ENCODE data around the gene CALCA.

The CALCA gene

GRCh38 chr11:14980854-14981253 lies 8.7 kb upstream of the CALCA start:
- CTCF ChIA-PET, result no interaction called here

GRCh38 chr11:14977101-14977880 lies 5.1 kb upstream of the CALCA start:
- no peak overlapping the region for H3K27ac ChIP-seq
- ChIA-PET CTCF (no interaction called here), POLR2A (ENCODE audit: low non-redundant PET) (no interaction called here)
- TF ChIP-seq CTCF (conservative IDR thresholded peaks at IDR 0.05; ENCODE audit: low read depth), result no peak
- no peak for DNase-seq (ENCODE audit: low spot score)

More at GRCh38 chr11:14980854-14981253, 8.7 kb upstream of the CALCA start:
- POLR2A ChIA-PET (ENCODE audit: low non-redundant PET), result no interaction called here
- TF ChIP-seq CTCF (conservative IDR thresholded peaks at IDR 0.05; ENCODE audit: low read depth), result no peak
- H3K27ac ChIP-seq, result no peak overlapping the region
- no peak for DNase-seq (ENCODE audit: low spot score)

GRCh38 chr11:14975252-14975587 lies 3.1 kb upstream of the CALCA start:
- H3K27ac ChIP-seq, result no peak overlapping the region
- POLR2A ChIA-PET (ENCODE audit: low non-redundant PET), result no interaction called here
- CTCF ChIA-PET, result interaction anchor here (1.2 kb wide), 1 partner anchor 126 kb away, joined by 4 read pairs; no protein-coding TSS in a partner anchor
- TF ChIP-seq CTCF (conservative IDR thresholded peaks at IDR 0.05; ENCODE audit: low read depth), result no peak
- DNase-seq (ENCODE audit: low spot score), result no peak

GRCh38 chr11:14974515-14975251 lies 2.5 kb upstream of the CALCA start:
- TF ChIP-seq CTCF (conservative IDR thresholded peaks at IDR 0.05; ENCODE audit: low read depth), result no peak
- CTCF ChIA-PET, result interaction anchor here (0.6 kb wide), 2 partner anchors 33 to 79 kb away, joined by 3 read pairs; no protein-coding TSS in a partner anchor
- POLR2A ChIA-PET (ENCODE audit: low non-redundant PET), result no interaction called here
- H3K27ac ChIP-seq, result no peak overlapping the region
- no peak for DNase-seq (ENCODE audit: low spot score)

GRCh38 chr11:14973621-14974514 lies 1.7 kb upstream of the CALCA start:
- no peak for DNase-seq (ENCODE audit: low spot score)
- ChIA-PET POLR2A (ENCODE audit: low non-redundant PET) (no interaction called here), CTCF (interaction anchor here (0.6 kb wide), 2 partner anchors 34 to 78 kb away, joined by 3 read pairs; no protein-coding TSS in a partner anchor)
- TF ChIP-seq CTCF (conservative IDR thresholded peaks at IDR 0.05; ENCODE audit: low read depth), result no peak
- no peak overlapping the region for H3K27ac ChIP-seq
